Naive thymus-derived CD4-positive, alpha-beta T cell (primary cell): ENCODE results near the gene TEX53. TPM values are rescaled to one million over a fixed set of nuclear protein-coding genes. Genes with fewer than 3 reads are reported as not detected.

Experiments
- ATAC-seq: fragments of 150-1000 bp; cut with Tn5 transposase; 2 replicates; pipeline ENCODE4 v1.10.0; 2021; ENCODE audit warnings: mild to moderate bottlenecking, moderate library complexity
- CTCF ChIA-PET: fragments of 350-600 bp; sonication (Branson Sonifier 250); formaldehyde crosslinking; loops from one replicate; lab custom pipeline; 2021; ENCODE audit warnings: antibody characterized with exemption; lab: Charles Lee
- POLR2A ChIA-PET: fragments of 350-600 bp; sonication (Branson Sonifier 250); formaldehyde crosslinking; loops from one replicate; lab custom pipeline; 2021; ENCODE audit warnings: antibody characterized with exemption, inconsistent platforms; lab: Charles Lee
- DNase-seq, 9 donors: peaks; one replicate each; pipeline versions ENCODE4 v3.0.0 to v3.0.0-alpha.2; 2020 to 2022; ENCODE audit warnings: mixed read lengths in 1 of 9
- H3K27ac ChIP-seq: one replicate; pipeline ENCODE4 v1.7.0; 2013; ENCODE audit warnings: mild to moderate bottlenecking, low read depth, low read length, moderate library complexity
- H3K27me3 ChIP-seq, 2 donors: one replicate each; pipeline ENCODE4 v1.7.0; 2013; ENCODE audit warnings: low read length in 2 of 2, mild to moderate bottlenecking in 2 of 2, moderate library complexity in 2 of 2; ENCODE audit not compliant: control insufficient read depth in 2 of 2, insufficient read depth in 2 of 2
- H3K36me3 ChIP-seq, 3 experiments: 1 replicate in 2 of 3; 2 replicates in 1 of 3; pipeline ENCODE4 v1.7.0; 2013; ENCODE audit warnings: low read length in 3 of 3, mild to moderate bottlenecking in 3 of 3, moderate library complexity in 1 of 3; ENCODE audit not compliant: insufficient read depth in 3 of 3, control insufficient read depth in 2 of 3
- H3K4me1 ChIP-seq, 2 donors: one replicate each; pipeline ENCODE4 v1.7.0; 2013; ENCODE audit warnings: low read length in 2 of 2, mild to moderate bottlenecking in 2 of 2, moderate library complexity in 1 of 2; ENCODE audit not compliant: control insufficient read depth in 2 of 2, insufficient read depth in 2 of 2
- H3K4me3 ChIP-seq: 2 replicates; pipeline ENCODE4 v1.7.0; 2013; ENCODE audit warnings: mild to moderate bottlenecking, low read length
- H3K9me3 ChIP-seq, 3 experiments: 1 replicate in 2 of 3; 2 replicates in 1 of 3; pipeline ENCODE4 v1.7.0; 2013; ENCODE audit warnings: low read length in 3 of 3; ENCODE audit not compliant: control insufficient read depth in 2 of 3
- H3K27ac Mint-ChIP-seq, 9 donors: one replicate each; pipeline ENCODE4 v1.8.0; 2020 to 2022; ENCODE audit warnings: mixed read lengths in 9 of 9, mild to moderate bottlenecking in 8 of 9, moderate library complexity in 5 of 9, inconsistent platforms in 2 of 9
- H3K27me3 Mint-ChIP-seq, 5 donors: one replicate each; pipeline ENCODE4 v1.8.0; 2021 to 2022; ENCODE audit warnings: mixed read lengths in 5 of 5, mild to moderate bottlenecking in 1 of 5
- H3K36me3 Mint-ChIP-seq, 5 donors: one replicate each; pipeline ENCODE4 v1.8.0; 2020 to 2022; ENCODE audit warnings: mixed read lengths in 5 of 5, mild to moderate bottlenecking in 3 of 5, inconsistent platforms in 1 of 5
- H3K4me1 Mint-ChIP-seq, 7 donors: one replicate each; pipeline ENCODE4 v1.8.0; 2020 to 2022; ENCODE audit warnings: mixed read lengths in 7 of 7, mild to moderate bottlenecking in 3 of 7, inconsistent platforms in 1 of 7
- H3K4me3 Mint-ChIP-seq, 10 donors: one replicate each; pipeline ENCODE4 v1.8.0; 2020 to 2022; ENCODE audit warnings: mild to moderate bottlenecking in 10 of 10, mixed read lengths in 10 of 10, moderate library complexity in 6 of 10, inconsistent platforms in 2 of 10
- H3K9me3 Mint-ChIP-seq, 11 donors: one replicate each; pipeline ENCODE4 v1.8.0; 2020 to 2022; ENCODE audit warnings: mixed read lengths in 11 of 11, mild to moderate bottlenecking in 4 of 11, inconsistent platforms in 1 of 11, moderate library complexity in 1 of 11
- intact Hi-C, 2 donors: fragments of 100-400 bp; cut with micrococcal nuclease; formaldehyde crosslinking; loops; one replicate each; pipeline ENCODE4 v1.15.1; 2023
- polyA plus RNA-seq, 2 donors: library from polyadenylated mRNA; unstranded; fragments of 300-500 nt; fragmentation: Illumina TruSeq; gene quantifications; one replicate each; pipeline ENCODE4 v1.2.3, GENCODE V29; 2021
- total RNA-seq, 6 experiments: library from RNA in 5 of 6; stranded (reverse) in 5 of 6; gene quantifications; 1 replicate in 5 of 6; 2 replicates in 1 of 6; pipeline ENCODE4 v1.2.3 and lab custom pipeline; 2021 to 2026

The TEX53 gene
- total and polyA plus RNA-seq, 7 experiments from 2014 or later: not detected

DNA sequence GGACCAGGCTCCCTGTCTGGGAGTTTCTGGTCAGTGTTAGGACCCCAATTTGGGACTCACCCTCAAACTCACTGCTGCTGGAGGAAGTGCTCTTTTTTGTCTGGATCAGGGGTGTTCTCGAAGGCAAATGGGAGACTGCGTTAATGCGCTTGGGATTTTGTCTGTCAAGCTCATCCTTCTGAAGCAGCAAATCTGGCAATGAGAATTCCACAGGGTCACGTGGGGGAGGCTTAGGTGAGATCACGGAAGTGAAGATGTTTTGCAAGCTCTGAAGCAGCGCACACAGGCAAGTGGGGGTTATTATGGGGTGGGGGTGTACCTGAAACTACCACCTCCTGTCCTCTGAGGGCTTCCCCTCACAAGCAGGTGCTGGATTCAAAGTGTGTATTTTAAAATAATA lies 10.5 kb upstream of the TEX53 start:
- H3K4me1 ChIP-seq: no peaks in the 10 kb centered on the region
- Mint-ChIP-seq H3K27ac (no peak overlapping the region), H3K4me3 (no peak overlapping the region), H3K9me3 (peaks cover 0 to 7% (median 0%) of the 10 kb centered on the region in 11 donors), H3K36me3 (peaks cover 0 to 4% (median 0%) of the 10 kb centered on the region in 5 donors), H3K4me1 (peaks cover 0 to 10% (median 0%) of the 10 kb centered on the region in 7 donors), H3K27me3 (peaks cover 0 to 12% (median 0%) of the 10 kb centered on the region in 5 donors)
- no peak overlapping the region for H3K4me3 ChIP-seq
- DNase-seq (no peak), ATAC-seq (no peak)
- H3K27me3 ChIP-seq: peaks cover 0 to 5% of the 10 kb centered on the region in 2 donors
- CTCF ChIA-PET: interaction anchor here (0.7 to 1.0 kb wide), 2 partner anchors 13 to 434 kb away, joined by 3 to 4 read pairs; no protein-coding TSS in a partner anchor
- POLR2A ChIA-PET: no interaction called here
- intact Hi-C loops: no loop called here
- no peak overlapping the region for H3K27ac ChIP-seq
- no peaks in the 10 kb centered on the region for H3K9me3 ChIP-seq
- H3K36me3 ChIP-seq: no peaks in the 10 kb centered on the region

DNA sequence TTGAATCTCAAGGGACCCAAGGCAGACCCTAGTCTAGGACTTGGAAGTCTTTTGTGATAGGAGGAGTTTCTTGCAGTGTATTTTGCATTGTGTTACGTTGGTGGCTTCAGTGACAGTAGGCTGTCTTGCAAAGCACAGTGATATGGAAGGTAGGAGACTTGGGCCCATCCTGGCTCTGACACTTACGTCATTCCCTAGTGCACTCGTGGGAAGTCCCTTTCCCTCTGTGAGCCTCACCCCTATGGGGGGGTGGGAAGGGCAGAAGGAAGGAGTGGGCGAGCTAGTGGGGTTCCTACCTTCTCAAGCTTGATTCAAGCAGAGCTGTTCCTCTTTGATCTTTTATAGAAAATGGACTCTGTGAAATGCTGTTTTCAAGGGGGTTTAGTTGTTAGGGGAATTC lies 9.2 kb upstream of the TEX53 start:
- no peaks in the 10 kb centered on the region for H3K36me3 ChIP-seq
- H3K27ac Mint-ChIP-seq: no peak overlapping the region
- no peak overlapping the region for H3K27ac ChIP-seq
- H3K36me3 Mint-ChIP-seq: peaks cover 0 to 2% (median 0%) of the 10 kb centered on the region in 5 donors
- H3K4me1 ChIP-seq: no peaks in the 10 kb centered on the region
- no peak overlapping the region for H3K4me3 Mint-ChIP-seq
- peaks cover 0 to 14% (median 4%) of the 10 kb centered on the region in 7 donors for H3K4me1 Mint-ChIP-seq
- peak in 1 of 9 donors; percentile 34 for DNase-seq
- ChIA-PET CTCF (no interaction called here), POLR2A (no interaction called here)
- no peaks in the 10 kb centered on the region for H3K9me3 ChIP-seq
- peaks cover 0 to 5% of the 10 kb centered on the region in 2 donors for H3K27me3 ChIP-seq
- ATAC-seq: no peak
- intact Hi-C loops: no loop called here
- no peak overlapping the region for H3K4me3 ChIP-seq
- peaks cover 0 to 23% (median 4%) of the 10 kb centered on the region in 5 donors for H3K27me3 Mint-ChIP-seq
- peaks cover 0 to 7% (median 0%) of the 10 kb centered on the region in 11 donors for H3K9me3 Mint-ChIP-seq

DNA sequence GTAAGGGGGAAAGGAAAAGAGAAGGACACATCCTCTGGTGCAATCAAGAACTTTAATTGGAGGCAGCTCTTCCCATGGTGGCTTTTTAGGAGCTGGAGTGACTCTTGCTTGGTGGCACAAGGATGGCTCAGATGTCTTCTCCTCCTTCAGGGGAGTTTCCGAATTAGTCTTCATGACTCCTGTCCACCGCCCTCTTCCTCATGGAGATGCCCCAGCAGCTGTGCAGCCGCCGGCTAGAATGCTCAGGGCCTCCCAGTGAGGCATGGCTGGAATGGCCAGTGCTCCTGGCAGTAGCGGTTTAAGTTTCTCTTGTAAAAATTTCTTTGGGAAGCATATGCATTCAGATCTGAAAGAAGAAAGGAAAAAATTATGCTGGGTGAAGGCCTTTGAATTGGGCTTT lies 8.8 kb upstream of the TEX53 start:
- ATAC-seq: no peak
- Histone ChIP-seq H3K27ac (no peak overlapping the region), H3K36me3 (no peaks in the 10 kb centered on the region), H3K4me1 (no peaks in the 10 kb centered on the region), H3K9me3 (no peaks in the 10 kb centered on the region), H3K4me3 (no peak overlapping the region), H3K27me3 (peaks cover 0 to 5% of the 10 kb centered on the region in 2 donors)
- peaks cover 0 to 23% (median 4%) of the 10 kb centered on the region in 5 donors for H3K27me3 Mint-ChIP-seq
- peaks cover 0 to 2% (median 0%) of the 10 kb centered on the region in 5 donors for H3K36me3 Mint-ChIP-seq
- intact Hi-C loops: no loop called here
- CTCF ChIA-PET: interaction anchor here (0.9 kb wide), 1 partner anchor 259 kb away, joined by 3 read pairs; no protein-coding TSS in a partner anchor
- no peak overlapping the region for H3K4me3 Mint-ChIP-seq
- DNase-seq: no peak
- H3K9me3 Mint-ChIP-seq: peaks cover 0 to 7% (median 0%) of the 10 kb centered on the region in 11 donors
- peaks cover 0 to 14% (median 4%) of the 10 kb centered on the region in 7 donors for H3K4me1 Mint-ChIP-seq
- POLR2A ChIA-PET: no interaction called here
- H3K27ac Mint-ChIP-seq: no peak overlapping the region

- H3K36me3 Mint-ChIP-seq: peaks cover 0 to 3% (median 0%) of the 10 kb centered on the region in 5 donors
- peaks cover 0 to 23% (median 4%) of the 10 kb centered on the region in 5 donors for H3K27me3 Mint-ChIP-seq
- no peaks in the 10 kb centered on the region for H3K9me3 ChIP-seq
- intact Hi-C loops: loop anchor here (5.0 kb wide), 4 partner anchors 928 to 1998 kb away; no protein-coding TSS in a partner anchor
- peaks cover 0 to 14% (median 4%) of the 10 kb centered on the region in 7 donors for H3K4me1 Mint-ChIP-seq
- no peak overlapping the region for H3K27ac ChIP-seq
- H3K27me3 ChIP-seq: peaks cover 0 to 5% of the 10 kb centered on the region in 2 donors
- ChIA-PET CTCF (interaction anchor here (1.0 to 1.4 kb wide), 2 partner anchors 10 to 156 kb away, joined by 3 to 5 read pairs; no protein-coding TSS in a partner anchor), POLR2A (no interaction called here)
- H3K9me3 Mint-ChIP-seq: peaks cover 0 to 4% (median 0%) of the 10 kb centered on the region in 11 donors
- no peak overlapping the region for H3K4me3 Mint-ChIP-seq
- H3K4me1 ChIP-seq: no peaks in the 10 kb centered on the region
- H3K4me3 ChIP-seq: no peak overlapping the region
- ATAC-seq (no peak), DNase-seq (no peak)
- no peak overlapping the region for H3K27ac Mint-ChIP-seq
- H3K36me3 ChIP-seq: no peaks in the 10 kb centered on the region
These were observed 6.6 kb upstream of the TEX53 start for GRCh38 chr9:114664181-114664580.

DNA sequence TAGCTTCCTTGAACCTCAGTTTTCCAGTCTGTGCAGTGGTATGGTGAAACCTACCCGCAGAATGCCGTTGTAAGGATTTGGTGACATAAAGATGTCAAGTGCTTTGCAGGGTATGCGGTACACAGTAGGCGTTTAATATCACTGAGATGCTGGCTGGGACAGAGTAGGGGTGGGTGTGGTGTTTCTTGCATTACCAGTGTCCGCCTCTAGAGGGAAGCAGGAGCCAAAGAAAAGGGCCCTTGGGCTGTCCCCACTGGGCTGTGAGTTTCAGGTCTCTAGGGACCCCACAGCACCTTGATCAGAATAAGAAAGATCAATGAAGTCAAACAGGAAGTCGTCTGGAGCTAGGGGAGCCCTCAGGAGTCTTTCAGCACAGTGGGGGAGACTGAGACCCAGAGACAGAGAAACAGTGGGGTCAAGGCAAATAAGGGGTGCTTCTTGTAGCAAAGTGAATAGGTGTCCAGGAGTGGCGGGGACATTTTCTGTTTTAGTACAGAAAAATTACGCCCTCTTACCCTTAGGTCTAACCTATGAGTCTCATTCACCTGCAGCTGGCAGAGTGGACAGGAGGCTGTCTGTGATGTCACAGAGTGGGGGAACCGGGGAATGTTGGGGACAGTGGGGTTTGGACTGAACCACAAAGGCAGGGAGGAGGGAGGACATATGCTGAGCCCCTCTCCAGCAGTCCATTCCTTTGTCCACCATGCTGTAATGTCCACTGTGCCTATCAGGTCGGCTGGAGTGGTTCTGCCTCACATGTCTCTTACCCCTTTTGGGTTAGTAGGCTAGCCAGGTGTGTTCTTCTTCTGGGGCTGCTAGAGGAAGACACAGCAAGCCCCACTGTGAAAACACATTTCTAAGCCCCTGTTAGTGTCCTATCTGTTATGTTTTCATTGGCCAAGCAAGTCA lies 4.7 kb upstream of the TEX53 start:
- DNase-seq (peak; percentile 15 to 62 (median 48)), ATAC-seq (peak; percentile 91)
- H3K27me3 Mint-ChIP-seq: peaks cover 0 to 23% (median 4%) of the 10 kb centered on the region in 5 donors
- no peaks in the 10 kb centered on the region for H3K9me3 ChIP-seq
- peaks cover 0 to 4% (median 0%) of the 10 kb centered on the region in 11 donors for H3K9me3 Mint-ChIP-seq
- H3K4me3 ChIP-seq: no peak overlapping the region
- peak overlapping the region in 2 of 9 donors; percentile 18 to 38 for H3K27ac Mint-ChIP-seq
- H3K27ac ChIP-seq: no peak overlapping the region
- H3K4me1 ChIP-seq: no peaks in the 10 kb centered on the region
- peaks cover 0 to 5% of the 10 kb centered on the region in 2 donors for H3K27me3 ChIP-seq
- H3K36me3 ChIP-seq: no peaks in the 10 kb centered on the region
- no peak overlapping the region for H3K4me3 Mint-ChIP-seq
- CTCF ChIA-PET: interaction anchor here (0.6 to 1.9 kb wide), 10 partner anchors 9 to 811 kb away, joined by 3 to 7 read pairs (median 4); partner anchors contain the start of gene TEX48
- intact Hi-C loops: loop anchor here (1.0 to 5.0 kb wide), 6 partner anchors 352 to 2000 kb away; no protein-coding TSS in a partner anchor
- POLR2A ChIA-PET: no interaction called here
- H3K36me3 Mint-ChIP-seq: peaks cover 0 to 3% (median 0%) of the 10 kb centered on the region in 5 donors
- H3K4me1 Mint-ChIP-seq: peaks cover 0 to 14% (median 4%) of the 10 kb centered on the region in 7 donors

GRCh38 chr9:114656301-114656700 lies 1.3 kb downstream of the TEX53 start:
- DNase-seq (no peak), ATAC-seq (no peak)
- Mint-ChIP-seq H3K9me3 (peaks cover 0 to 3% (median 0%) of the 10 kb centered on the region in 11 donors), H3K36me3 (peaks cover 0 to 3% (median under 1%) of the 10 kb centered on the region in 5 donors), H3K4me1 (peaks cover 12 to 22% (median 21%) of the 10 kb centered on the region in 7 donors), H3K4me3 (no peak overlapping the region), H3K27me3 (no peaks in the 10 kb centered on the region), H3K27ac (no peak overlapping the region)
- POLR2A ChIA-PET: interaction anchor here (1.2 kb wide), 1 partner anchor 27 kb away, joined by 3 read pairs; no protein-coding TSS in a partner anchor
- Histone ChIP-seq H3K9me3 (no peaks in the 10 kb centered on the region), H3K4me3 (no peak overlapping the region), H3K27me3 (no peaks in the 10 kb centered on the region), H3K27ac (no peak overlapping the region), H3K4me1 (peaks cover 0 to 23% of the 10 kb centered on the region in 2 donors), H3K36me3 (no peaks in the 10 kb centered on the region)
- CTCF ChIA-PET: interaction anchor here (0.9 to 7.3 kb wide), 3 partner anchors 169 to 285 kb away, joined by 3 to 141 read pairs (median 72); no protein-coding TSS in a partner anchor
- intact Hi-C loops: loop anchor here in 1 of 2 donors (10.0 kb wide), 2 partner anchors 222 to 322 kb away; no protein-coding TSS in a partner anchor
